BE2C (cell line): Measurements from ENCODE around the gene SDR9C7. TPM values are rescaled to one million over a fixed set of nuclear protein-coding genes. Genes with fewer than 3 reads are reported as not detected.
"Not testable (repeated sequence)": the region's sequence is repeated elsewhere in the genome, so short reads cannot be mapped to it uniquely, and the experiment has no call there.

Source experiments
- DNase-seq: peaks from one replicate; pipeline ENCODE4 v3.0.0-alpha.2; 2020
- H3K27me3 ChIP-seq: fragments of 250-450 bp; sonication (Bioruptor Pico); 2 replicates; pipeline ENCODE4 v1.5.1; 2020; ENCODE audit warnings: mild to moderate bottlenecking
- H3K36me3 ChIP-seq: fragments of 250-450 bp; sonication (Bioruptor Pico); 2 replicates; pipeline ENCODE4 v1.5.1; 2020; ENCODE audit warnings: mild to moderate bottlenecking
- H3K4me1 ChIP-seq: fragments of 250-450 bp; sonication (Bioruptor Pico); 2 replicates; pipeline ENCODE4 v1.5.1; 2020
- H3K4me3 ChIP-seq: 2 replicates; pipeline ENCODE4 v1.5.1; 2011; ENCODE audit warnings: low read depth, low read length
- H3K9me3 ChIP-seq: fragments of 250-450 bp; sonication (Bioruptor Pico); 2 replicates; pipeline ENCODE4 v1.5.1; 2020
- polyA plus RNA-seq: library from polyadenylated mRNA; unstranded; fragments of >200 nt; gene quantifications from one replicate; pipeline ENCODE4 v1.2.1, GENCODE V29; 2012; ENCODE audit warnings: low read depth, missing spikeins; ENCODE audit not compliant: insufficient read length, insufficient read depth
- TF ChIP-seq, protein P1 (sequence below): IDR thresholded peaks from 2 replicates; pipeline ENCODE4 v1.5.1; 2012; ENCODE audit warnings: mild to moderate bottlenecking, low read depth, low read length

The SDR9C7 gene
- 0.32 TPM for polyA plus RNA-seq

DNA sequence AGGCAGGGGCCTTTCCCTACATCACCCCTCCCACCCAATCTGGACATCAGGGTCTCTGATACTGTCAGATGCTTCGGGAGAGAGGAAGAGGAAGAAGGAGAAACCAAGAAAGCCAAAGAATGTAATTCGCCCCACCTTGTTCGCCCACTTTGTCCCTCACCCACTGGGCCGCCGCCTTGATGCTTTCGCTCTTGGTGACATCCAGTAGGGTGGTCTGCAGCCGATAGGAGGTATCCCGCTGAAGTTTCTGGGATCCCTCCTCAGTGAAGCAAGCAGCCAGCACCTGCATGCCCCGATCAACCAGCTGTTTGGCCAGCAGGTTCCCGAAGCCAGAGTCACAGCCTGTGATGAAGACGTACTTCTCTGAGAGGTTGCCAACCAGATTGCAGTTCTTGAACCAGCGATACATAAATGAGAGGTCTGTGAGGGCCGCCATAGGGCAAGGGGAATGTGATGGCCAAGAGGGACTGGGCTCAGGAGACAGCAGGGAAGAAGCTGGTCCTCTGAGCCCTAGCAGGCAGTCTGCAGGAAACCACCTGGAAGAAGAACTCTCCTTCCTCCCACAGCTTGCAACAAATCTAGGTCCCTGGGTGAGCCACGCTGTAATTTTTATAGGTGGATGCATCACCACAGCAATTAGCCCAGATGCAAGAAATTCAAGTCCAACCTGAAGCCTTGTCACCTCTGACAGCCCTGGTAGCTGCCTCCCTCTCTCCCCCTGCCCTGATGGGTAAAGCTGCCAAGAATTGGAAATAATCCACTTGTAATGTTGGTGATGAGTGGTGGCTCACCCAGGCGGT, at the start of gene SDR9C7:
Gene SDR9C7 (minus strand): TSS at position 583 of the 800 bp plus-strand sequence. CDS start 147 bp downstream, at position 436.
- H3K9me3 ChIP-seq: no peaks in the 10 kb centered on the region
- DNase-seq: no peak
- peaks cover 7% of the 10 kb centered on the region for H3K4me1 ChIP-seq
- no peaks in the 10 kb centered on the region for H3K27me3 ChIP-seq
- H3K36me3 ChIP-seq: no peaks in the 10 kb centered on the region
- TF ChIP-seq, protein P1, sequence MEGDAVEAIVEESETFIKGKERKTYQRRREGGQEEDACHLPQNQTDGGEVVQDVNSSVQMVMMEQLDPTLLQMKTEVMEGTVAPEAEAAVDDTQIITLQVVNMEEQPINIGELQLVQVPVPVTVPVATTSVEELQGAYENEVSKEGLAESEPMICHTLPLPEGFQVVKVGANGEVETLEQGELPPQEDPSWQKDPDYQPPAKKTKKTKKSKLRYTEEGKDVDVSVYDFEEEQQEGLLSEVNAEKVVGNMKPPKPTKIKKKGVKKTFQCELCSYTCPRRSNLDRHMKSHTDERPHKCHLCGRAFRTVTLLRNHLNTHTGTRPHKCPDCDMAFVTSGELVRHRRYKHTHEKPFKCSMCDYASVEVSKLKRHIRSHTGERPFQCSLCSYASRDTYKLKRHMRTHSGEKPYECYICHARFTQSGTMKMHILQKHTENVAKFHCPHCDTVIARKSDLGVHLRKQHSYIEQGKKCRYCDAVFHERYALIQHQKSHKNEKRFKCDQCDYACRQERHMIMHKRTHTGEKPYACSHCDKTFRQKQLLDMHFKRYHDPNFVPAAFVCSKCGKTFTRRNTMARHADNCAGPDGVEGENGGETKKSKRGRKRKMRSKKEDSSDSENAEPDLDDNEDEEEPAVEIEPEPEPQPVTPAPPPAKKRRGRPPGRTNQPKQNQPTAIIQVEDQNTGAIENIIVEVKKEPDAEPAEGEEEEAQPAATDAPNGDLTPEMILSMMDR: no peak
- H3K4me3 ChIP-seq: no peak within 1 kb of the TSS

DNA sequence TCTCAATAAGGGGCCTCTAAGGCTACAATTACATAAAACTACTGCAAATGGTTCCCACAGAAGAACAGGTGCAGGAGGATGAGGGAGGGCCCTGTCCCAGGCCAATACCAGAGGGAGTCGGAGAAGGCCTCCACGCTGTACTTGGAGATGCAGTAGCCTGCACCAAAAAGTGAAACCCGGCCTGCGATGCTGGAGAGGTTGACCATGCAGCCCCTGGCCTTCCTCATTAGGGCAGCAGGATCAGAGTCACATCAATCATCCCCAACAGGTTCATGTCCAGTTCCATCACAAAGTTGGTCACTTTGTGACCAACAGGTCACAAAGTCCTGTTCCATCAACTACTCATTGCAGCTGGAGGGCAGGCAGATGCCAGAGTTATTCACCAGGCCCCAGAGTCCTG, 49.2 kb upstream of the SDR9C7 start:
- TF ChIP-seq, protein P1: no peak
- DNase-seq: no peak
- H3K36me3 ChIP-seq: no peaks in the 10 kb centered on the region
- H3K4me3 ChIP-seq: no peak overlapping the region
- H3K27me3 ChIP-seq: 0 out of 2 replicates have a peak, but pooled peaks cover 2% of the 10 kb centered on the region
- H3K9me3 ChIP-seq: no peaks in the 10 kb centered on the region
- no peaks in the 10 kb centered on the region for H3K4me1 ChIP-seq

DNA sequence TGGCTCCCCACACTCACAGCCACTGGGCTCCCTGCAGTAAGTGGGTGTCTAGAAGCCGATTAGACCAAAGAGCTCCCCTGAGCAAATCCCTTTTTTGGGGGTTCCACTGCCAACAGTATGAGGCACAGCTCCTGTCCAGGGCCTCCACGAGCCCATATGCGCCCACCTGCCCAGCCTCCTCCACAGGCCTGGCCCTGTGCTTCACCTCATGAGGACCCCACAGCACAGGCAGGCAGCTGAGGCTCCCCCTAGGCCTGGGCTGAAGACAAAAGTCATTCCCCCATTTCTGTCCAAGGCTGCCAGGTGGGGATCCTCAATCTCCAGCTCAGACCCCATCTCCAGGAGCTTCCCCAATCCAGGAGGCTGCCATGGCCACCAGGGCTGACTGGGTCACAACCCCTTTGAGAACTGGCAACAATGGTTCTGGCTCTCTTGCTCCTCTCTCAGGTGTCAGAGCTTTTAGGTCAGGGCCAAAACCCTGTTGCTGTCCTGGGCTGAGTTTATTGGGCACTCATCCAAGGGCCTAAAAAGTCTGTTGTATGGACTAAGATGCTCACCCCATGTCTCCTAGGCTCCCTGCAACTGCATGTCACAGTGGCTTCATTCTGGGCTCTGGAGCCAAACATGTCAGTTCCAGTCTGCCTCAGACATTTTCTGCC, 48.5 kb upstream of the SDR9C7 start:
- H3K4me3 ChIP-seq, H3K27me3 ChIP-seq, H3K9me3 ChIP-seq, DNase-seq, H3K36me3 ChIP-seq, H3K4me1 ChIP-seq: not testable (repeated sequence)

DNA sequence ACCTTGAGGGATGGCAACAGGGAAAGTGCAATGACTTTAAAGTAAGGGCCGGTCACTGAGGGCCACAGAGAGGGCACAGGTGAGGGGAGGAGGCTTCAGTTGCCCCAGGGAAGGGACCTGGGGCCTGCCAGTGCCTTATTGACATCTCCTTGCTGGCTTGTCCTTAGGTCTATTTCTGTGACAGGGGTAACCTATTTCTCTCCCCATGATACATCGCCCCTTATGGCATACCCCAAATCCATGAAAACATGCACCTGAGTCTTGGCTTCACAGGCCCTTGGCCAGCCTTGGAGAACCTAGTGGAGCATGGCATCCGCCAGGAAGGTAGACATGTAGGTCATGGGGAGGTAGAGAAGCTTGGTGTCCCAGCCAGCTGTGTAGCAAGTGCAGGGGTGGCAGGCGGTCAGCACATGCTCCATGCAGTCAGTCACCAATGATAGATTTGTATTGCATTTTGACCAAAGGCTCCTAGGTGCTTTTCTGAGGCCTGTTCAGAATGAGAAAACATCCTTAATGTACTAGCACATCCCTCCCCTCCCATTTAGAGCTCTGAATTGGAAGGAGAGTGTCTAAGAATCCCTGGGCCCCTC, 46.8 kb upstream of the SDR9C7 start:
- no peaks in the 10 kb centered on the region for H3K36me3 ChIP-seq
- no peak overlapping the region for H3K4me3 ChIP-seq
- no peaks in the 10 kb centered on the region for H3K4me1 ChIP-seq
- TF ChIP-seq, protein P1: no peak
- H3K9me3 ChIP-seq: no peaks in the 10 kb centered on the region
- H3K27me3 ChIP-seq: no peaks in the 10 kb centered on the region
- DNase-seq: no peak

DNA sequence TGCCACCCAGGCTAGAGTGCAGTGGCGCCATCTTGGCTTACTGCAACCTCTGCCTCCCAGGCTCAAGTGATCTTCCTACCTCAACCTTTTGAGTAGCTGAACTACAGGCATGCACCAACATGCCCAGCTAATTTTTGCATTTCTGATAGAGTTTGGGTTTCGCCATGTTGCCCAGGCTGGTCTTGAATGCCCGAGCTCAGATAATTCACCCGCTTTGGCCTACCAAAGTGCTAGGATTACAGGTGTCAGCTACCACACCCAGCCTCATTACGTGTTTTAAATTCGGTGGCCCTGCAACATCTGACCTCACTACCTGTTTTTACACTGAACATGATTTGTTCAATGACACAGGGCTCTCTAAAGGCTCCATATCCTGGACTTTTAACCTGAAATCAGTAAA, 46.1 kb upstream of the SDR9C7 start:
- Histone ChIP-seq H3K4me3 (no peak overlapping the region), H3K27me3 (no peaks in the 10 kb centered on the region), H3K9me3 (no peaks in the 10 kb centered on the region), H3K4me1 (no peaks in the 10 kb centered on the region), H3K36me3 (no peaks in the 10 kb centered on the region)
- TF ChIP-seq, protein P1: no peak
- DNase-seq: no peak

DNA sequence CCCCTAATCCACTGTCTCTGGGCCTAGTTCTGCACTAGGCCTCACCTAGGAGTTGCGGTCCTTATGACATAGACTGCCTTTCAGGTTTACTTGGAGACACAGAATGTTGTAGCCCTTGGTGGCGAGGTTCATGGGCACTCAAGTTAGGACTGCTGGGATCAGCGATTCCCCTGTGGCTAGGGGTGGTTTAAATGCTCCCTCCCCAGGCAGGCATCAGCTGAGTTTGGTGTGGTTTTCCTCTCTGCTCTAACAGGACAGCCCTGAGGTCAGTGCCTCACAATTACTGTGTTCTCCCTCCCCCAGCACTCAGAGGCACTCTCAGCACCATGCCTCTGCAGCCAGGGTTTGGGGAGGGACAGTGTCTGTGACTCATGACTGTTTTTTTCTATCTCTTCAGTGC, 45.4 kb upstream of the SDR9C7 start:
- Histone ChIP-seq H3K4me1 (no peaks in the 10 kb centered on the region), H3K27me3 (no peaks in the 10 kb centered on the region), H3K9me3 (no peaks in the 10 kb centered on the region), H3K4me3 (no peak overlapping the region), H3K36me3 (no peaks in the 10 kb centered on the region)
- TF ChIP-seq, protein P1: no peak
- DNase-seq: no peak
